Tibial nerve (tissue), 4 donors: Measurements from ENCODE around the gene SUSD3. TPM values are rescaled to one million over a fixed set of nuclear protein-coding genes. Genes with fewer than 3 reads are reported as not detected.
A peak's percentile ranks its signal among the peaks of the same experiment; 100 is the strongest.

Experiments
- DNase-seq, 2 donors: peaks; one replicate each; pipeline ENCODE4 v3.0.0-alpha.2; 2019; ENCODE audit warnings: low spot score in 2 of 2
- H3K27ac ChIP-seq, 4 donors: fragments of 200-600 bp; sonication (generic) in 3 of 4; one replicate each; pipeline ENCODE4 v1.5.1; 2017 to 2019; ENCODE audit warnings: mild to moderate bottlenecking in 1 of 4
- H3K27me3 ChIP-seq, 2 donors: fragments of 200-600 bp; sonication (generic) in 1 of 2; one replicate each; pipeline versions ENCODE4 v1.5.1 to v1.6.0; 2017 to 2019
- H3K36me3 ChIP-seq, 3 donors: fragments of 200-600 bp; sonication (generic); one replicate each; pipeline ENCODE4 v1.5.1; 2018 to 2019
- H3K4me1 ChIP-seq, 4 donors: fragments of 200-600 bp; sonication (generic) in 3 of 4; one replicate each; pipeline ENCODE4 v1.5.1; 2017 to 2019
- H3K4me3 ChIP-seq, 4 donors: fragments of 200-600 bp; sonication (generic) in 3 of 4; one replicate each; pipeline ENCODE4 v1.5.1; 2017 to 2019; ENCODE audit warnings: mild to moderate bottlenecking in 1 of 4, moderate library complexity in 1 of 4
- H3K9me3 ChIP-seq, 4 donors: fragments of 200-600 bp; sonication (generic) in 3 of 4; one replicate each; pipeline ENCODE4 v1.5.1; 2017 to 2019
- CTCF ChIP-seq, 5 experiments: fragments of 200-600 bp in 3 of 5; fragments of 450-650 bp in 2 of 5; sonication (generic) in 3 of 5; IDR thresholded peaks; one replicate each; pipeline ENCODE4 v1.5.1; 2016 to 2019; ENCODE audit warnings: antibody characterized with exemption in 5 of 5, mild to moderate bottlenecking in 3 of 5, moderate library complexity in 2 of 5
- EP300 ChIP-seq, 2 donors: sonication (generic); formaldehyde crosslinking; IDR thresholded peaks; one replicate each; pipeline ENCODE4 v1.6.1; 2017; ENCODE audit warnings: antibody characterized with exemption in 2 of 2, mild to moderate bottlenecking in 1 of 2
- POLR2A ChIP-seq, 2 donors: fragments of 450-650 bp; IDR thresholded peaks; one replicate each; pipeline ENCODE4 v1.6.1; 2017; ENCODE audit warnings: antibody characterized with exemption in 2 of 2, mild to moderate bottlenecking in 2 of 2, moderate library complexity in 2 of 2
- WGBS, 2 donors: methylation state at CpG; one replicate each; pipeline ENCODE4 v1.1.5; 2018; 5-methylcytosine and 5-hydroxymethylcytosine counted together
- total RNA-seq, 4 donors: library from RNA; depleted of rRNA; stranded (reverse); fragments of >200 nt; gene quantifications; one replicate each; pipeline ENCODE4 v1.1.0, GENCODE V29; 2016

The SUSD3 gene
- total RNA-seq, 4 donors from 2014 or later = 3.0 to 4.2 (median 3.7) TPM; not detected in 1

GRCh38 chr9:93112864-93113389 is 54.4 kb downstream of the SUSD3 start:
- no peak for DNase-seq
- no peak overlapping the region for H3K27ac ChIP-seq
- peaks cover 0 to 64% (median 15%) of the 10 kb centered on the region in 3 donors for H3K36me3 ChIP-seq
- WGBS, 2 donors = 84 to 87% methylated on average over 13 of the region's 13 CpGs
- H3K4me3 ChIP-seq = no peak overlapping the region
- H3K9me3 ChIP-seq = no peaks in the 10 kb centered on the region
- peaks cover 0 to 34% (median 8%) of the 10 kb centered on the region in 4 donors for H3K4me1 ChIP-seq
- TF ChIP-seq POLR2A (IDR thresholded peaks at IDR 0.05) = no peak
- no peak for TF ChIP-seq CTCF (IDR thresholded peaks at IDR 0.05)
- TF ChIP-seq EP300 (IDR thresholded peaks at IDR 0.05) = no peak
- no peaks in the 10 kb centered on the region for H3K27me3 ChIP-seq

GRCh38 chr9:93114169-93114983 is 55.9 kb downstream of the SUSD3 start:
- H3K4me3 ChIP-seq = no peak overlapping the region
- no peaks in the 10 kb centered on the region for H3K27me3 ChIP-seq
- H3K27ac ChIP-seq = no peak overlapping the region
- no peaks in the 10 kb centered on the region for H3K9me3 ChIP-seq
- H3K4me1 ChIP-seq = peaks cover 0 to 26% (median 13%) of the 10 kb centered on the region in 4 donors
- 73 to 85% methylated on average over 3 to 14 of the region's 17 CpGs for WGBS, 2 donors
- TF ChIP-seq EP300 (IDR thresholded peaks at IDR 0.05) = no peak
- TF ChIP-seq CTCF (IDR thresholded peaks at IDR 0.05) = no peak
- peaks cover 0 to 54% (median 15%) of the 10 kb centered on the region in 3 donors for H3K36me3 ChIP-seq
- no peak for DNase-seq

- no peaks in the 10 kb centered on the region for H3K9me3 ChIP-seq
- no peaks in the 10 kb centered on the region for H3K27me3 ChIP-seq
- H3K4me3 ChIP-seq = no peak overlapping the region
- H3K27ac ChIP-seq = no peak overlapping the region
- WGBS, 2 donors = 83% methylated on average over 5 of the region's 5 CpGs
- no peak for DNase-seq
- peaks cover 0 to 48% (median 15%) of the 10 kb centered on the region in 3 donors for H3K36me3 ChIP-seq
- peaks cover 0 to 26% (median 17%) of the 10 kb centered on the region in 4 donors for H3K4me1 ChIP-seq
- TF ChIP-seq POLR2A (IDR thresholded peaks at IDR 0.05) (no peak), EP300 (IDR thresholded peaks at IDR 0.05) (no peak), CTCF (IDR thresholded peaks at IDR 0.05) (no peak)
Observed at GRCh38 chr9:93114984-93115335, 56.5 kb downstream of the SUSD3 start.

- no peak for TF ChIP-seq POLR2A (IDR thresholded peaks at IDR 0.05)
- no peak for TF ChIP-seq EP300 (IDR thresholded peaks at IDR 0.05)
- no peak for TF ChIP-seq CTCF (IDR thresholded peaks at IDR 0.05)
- H3K36me3 ChIP-seq = peaks cover 0 to 44% (median 11%) of the 10 kb centered on the region in 3 donors
- DNase-seq = no peak
- no peaks in the 10 kb centered on the region for H3K9me3 ChIP-seq
- H3K4me1 ChIP-seq = peaks cover 0 to 29% (median 22%) of the 10 kb centered on the region in 4 donors
- H3K4me3 ChIP-seq = no peak overlapping the region
- H3K27ac ChIP-seq = peak overlapping the region in 1 of 4 donors; percentile 83
- no peaks in the 10 kb centered on the region for H3K27me3 ChIP-seq
- 15 to 34% methylated on average over 2 to 3 of the region's 3 CpGs for WGBS, 2 donors
Observed at GRCh38 chr9:93115486-93116071, 57.1 kb downstream of the SUSD3 start.
